Cardiac muscle cell (in vitro differentiated cells and primary cell): ENCODE measurements around the gene MGAT3. TPM values are rescaled to one million over a fixed set of nuclear protein-coding genes. Genes with fewer than 3 reads are reported as not detected.
"Not testable (repeated sequence)": the region's sequence is repeated elsewhere in the genome, so short reads cannot be mapped to it uniquely, and the experiment has no call there.

Source experiments
- DNase-seq, 2 donors: peaks; one replicate each; pipeline versions ENCODE4 v3.0.0 to v3.0.0-alpha.2; 2010 to 2017; ENCODE audit warnings: low read depth in 1 of 2, low spot score in 1 of 2
- H3K27ac ChIP-seq: fragments of 200-600 bp; sonication (generic); 2 replicates; pipeline ENCODE4 v1.5.1; 2016
- H3K27me3 ChIP-seq: fragments of 200-600 bp; sonication (generic); 2 replicates; pipeline ENCODE4 v1.6.0; 2016; ENCODE audit warnings: control low read depth
- H3K36me3 ChIP-seq: fragments of 200-600 bp; sonication (generic); 2 replicates; pipeline ENCODE4 v1.5.1; 2016; ENCODE audit warnings: control low read depth
- H3K4me1 ChIP-seq: fragments of 200-600 bp; sonication (generic); 2 replicates; pipeline ENCODE4 v1.8.1; 2017; ENCODE audit warnings: low read depth, mild to moderate bottlenecking, mixed run types
- H3K4me3 ChIP-seq: fragments of 200-600 bp; sonication (generic); 2 replicates; pipeline ENCODE4 v1.5.1; 2016; ENCODE audit warnings: mild to moderate bottlenecking
- H3K9me3 ChIP-seq: fragments of 200-600 bp; sonication (generic); 2 replicates; pipeline ENCODE4 v1.5.1; 2017; ENCODE audit warnings: low read depth, mild to moderate bottlenecking, control low read depth
- polyA plus RNA-seq: library from polyadenylated mRNA; unstranded; fragments of >200 nt; fragmentation: Nextera tagmentation; extraction: Ambion mirVana; gene quantifications from 2 replicates; pipeline ENCODE4 v1.2.1, GENCODE V29; 2016
- total RNA-seq: library from RNA; depleted of rRNA; stranded (reverse); fragments of >200 nt; gene quantifications from 2 replicates; pipeline ENCODE4 v1.2.3, GENCODE V29; 2016
- TF ChIP-seq, protein P1 (sequence below): IDR thresholded peaks from 2 replicates; pipeline ENCODE4 v1.5.1; 2012; ENCODE audit warnings: low read depth, mild to moderate bottlenecking, low read length

The MGAT3 gene
- 31.4 and 38.0 TPM in 2 replicates for total RNA-seq
- 9.9 and 12.3 TPM in 2 replicates for polyA plus RNA-seq

DNA sequence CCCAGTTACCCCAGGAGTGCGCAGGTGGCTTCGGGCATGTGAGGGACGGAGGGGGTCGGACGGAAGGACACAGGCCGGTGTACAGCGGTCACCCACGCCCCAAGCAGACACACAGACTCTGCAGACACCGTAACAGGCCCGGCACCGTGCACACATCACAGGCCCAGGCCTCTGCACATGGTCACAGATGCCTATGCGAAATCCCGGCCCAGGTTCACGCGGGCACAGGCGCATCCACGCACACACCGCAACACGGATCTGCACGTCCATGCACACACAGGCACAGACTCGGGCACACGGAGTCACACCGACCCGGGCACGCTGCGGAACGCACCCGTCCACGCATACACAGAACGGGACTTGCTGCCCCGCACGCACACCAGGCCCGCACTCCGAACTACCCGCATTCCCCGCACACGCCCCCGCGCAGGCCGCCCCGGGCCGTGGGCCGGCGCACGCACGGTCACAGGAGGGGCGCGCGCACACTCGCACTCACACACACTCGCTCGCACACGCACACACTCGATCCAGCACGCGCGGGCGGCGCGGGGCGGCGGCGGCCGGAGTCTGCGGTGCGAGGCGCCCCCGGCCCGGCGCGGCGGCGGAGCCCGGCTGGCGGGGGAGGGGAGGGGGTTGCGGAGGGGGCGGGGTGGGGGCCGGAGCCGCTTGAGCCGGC lies at the start of gene MGAT3:
Gene MGAT3, plus strand, starts transcription at position 491 of the 676 bp plus-strand sequence. CDS start 30,336 bp downstream, outside the sequence.
- no peak for DNase-seq
- Histone ChIP-seq H3K4me1 (peaks cover 10% of the 10 kb centered on the region), H3K36me3 (no peaks in the 10 kb centered on the region), H3K27ac (peak within 1 kb of the TSS; percentile 53), H3K27me3 (no peaks in the 10 kb centered on the region), H3K9me3 (no peaks in the 10 kb centered on the region), H3K4me3 (peak within 1 kb of the TSS; percentile 90)
- TF ChIP-seq, protein P1, sequence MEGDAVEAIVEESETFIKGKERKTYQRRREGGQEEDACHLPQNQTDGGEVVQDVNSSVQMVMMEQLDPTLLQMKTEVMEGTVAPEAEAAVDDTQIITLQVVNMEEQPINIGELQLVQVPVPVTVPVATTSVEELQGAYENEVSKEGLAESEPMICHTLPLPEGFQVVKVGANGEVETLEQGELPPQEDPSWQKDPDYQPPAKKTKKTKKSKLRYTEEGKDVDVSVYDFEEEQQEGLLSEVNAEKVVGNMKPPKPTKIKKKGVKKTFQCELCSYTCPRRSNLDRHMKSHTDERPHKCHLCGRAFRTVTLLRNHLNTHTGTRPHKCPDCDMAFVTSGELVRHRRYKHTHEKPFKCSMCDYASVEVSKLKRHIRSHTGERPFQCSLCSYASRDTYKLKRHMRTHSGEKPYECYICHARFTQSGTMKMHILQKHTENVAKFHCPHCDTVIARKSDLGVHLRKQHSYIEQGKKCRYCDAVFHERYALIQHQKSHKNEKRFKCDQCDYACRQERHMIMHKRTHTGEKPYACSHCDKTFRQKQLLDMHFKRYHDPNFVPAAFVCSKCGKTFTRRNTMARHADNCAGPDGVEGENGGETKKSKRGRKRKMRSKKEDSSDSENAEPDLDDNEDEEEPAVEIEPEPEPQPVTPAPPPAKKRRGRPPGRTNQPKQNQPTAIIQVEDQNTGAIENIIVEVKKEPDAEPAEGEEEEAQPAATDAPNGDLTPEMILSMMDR, result no peak

DNA sequence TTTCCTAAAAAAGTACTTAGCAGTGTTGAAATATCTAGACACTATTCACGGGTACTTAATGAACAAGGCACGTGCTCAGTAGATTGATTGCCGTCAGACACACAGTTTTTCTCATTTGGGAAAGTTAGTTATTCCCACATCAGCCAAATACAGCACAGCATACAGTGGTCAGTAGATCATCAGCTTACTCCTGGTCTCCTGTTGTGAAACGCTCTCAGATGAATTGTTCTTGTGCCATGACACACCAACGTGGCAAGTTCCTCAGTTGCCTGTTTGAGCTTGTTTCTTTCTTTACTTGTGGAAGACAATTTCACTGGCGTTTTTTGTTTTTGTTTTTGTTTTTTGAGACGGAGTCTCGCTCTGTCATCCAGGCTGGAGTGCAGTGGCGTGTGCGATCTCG lies 48.6 kb upstream of the MGAT3 start:
- Histone ChIP-seq H3K9me3 (no peaks in the 10 kb centered on the region), H3K36me3 (no peaks in the 10 kb centered on the region), H3K4me1 (no peaks in the 10 kb centered on the region), H3K27me3 (no peaks in the 10 kb centered on the region), H3K4me3 (no peak overlapping the region), H3K27ac (no peak overlapping the region)
- TF ChIP-seq, protein P1, result no peak
- DNase-seq, result no peak

GRCh38 chr22:39408807-39409206 lies 48.0 kb upstream of the MGAT3 start:
- Histone ChIP-seq H3K9me3 (no peaks in the 10 kb centered on the region), H3K27ac (no peak overlapping the region), H3K4me1 (no peaks in the 10 kb centered on the region), H3K36me3 (no peaks in the 10 kb centered on the region), H3K27me3 (no peaks in the 10 kb centered on the region), H3K4me3 (no peak overlapping the region)
- TF ChIP-seq, protein P1, result no peak
- no peak for DNase-seq

GRCh38 chr22:39409516-39410029 lies 47.2 kb upstream of the MGAT3 start:
- H3K27ac ChIP-seq, result no peak overlapping the region

GRCh38 chr22:39410264-39410663 lies 46.5 kb upstream of the MGAT3 start:
- H3K27ac ChIP-seq, result no peak overlapping the region
- no peak for DNase-seq
- H3K36me3 ChIP-seq, result no peaks in the 10 kb centered on the region
- no peaks in the 10 kb centered on the region for H3K9me3 ChIP-seq
- no peak overlapping the region for H3K4me3 ChIP-seq
- H3K4me1 ChIP-seq, result no peaks in the 10 kb centered on the region
- TF ChIP-seq, protein P1, result no peak
- H3K27me3 ChIP-seq, result no peaks in the 10 kb centered on the region

More at GRCh38 chr22:39409516-39410029, 47.2 kb upstream of the MGAT3 start:
- H3K9me3 ChIP-seq, result no peaks in the 10 kb centered on the region
- no peaks in the 10 kb centered on the region for H3K4me1 ChIP-seq
- DNase-seq, result no peak
- TF ChIP-seq, protein P1, result no peak
- no peaks in the 10 kb centered on the region for H3K27me3 ChIP-seq
- H3K4me3 ChIP-seq, result no peak overlapping the region
- no peaks in the 10 kb centered on the region for H3K36me3 ChIP-seq

- H3K9me3 ChIP-seq, H3K27ac ChIP-seq, H3K4me3 ChIP-seq, DNase-seq, H3K27me3 ChIP-seq, H3K4me1 ChIP-seq, H3K36me3 ChIP-seq: not testable (repeated sequence)
These were observed 44.9 kb upstream of the MGAT3 start for GRCh38 chr22:39411828-39412365.

GRCh38 chr22:39413204-39413603 lies 43.6 kb upstream of the MGAT3 start:
- not testable (repeated sequence) for H3K27ac ChIP-seq, DNase-seq, H3K4me1 ChIP-seq, H3K9me3 ChIP-seq, H3K4me3 ChIP-seq, H3K27me3 ChIP-seq
- peaks cover 14% of the 10 kb centered on the region for H3K36me3 ChIP-seq
